ENCODE results near the gene TIGD4.

DNA sequence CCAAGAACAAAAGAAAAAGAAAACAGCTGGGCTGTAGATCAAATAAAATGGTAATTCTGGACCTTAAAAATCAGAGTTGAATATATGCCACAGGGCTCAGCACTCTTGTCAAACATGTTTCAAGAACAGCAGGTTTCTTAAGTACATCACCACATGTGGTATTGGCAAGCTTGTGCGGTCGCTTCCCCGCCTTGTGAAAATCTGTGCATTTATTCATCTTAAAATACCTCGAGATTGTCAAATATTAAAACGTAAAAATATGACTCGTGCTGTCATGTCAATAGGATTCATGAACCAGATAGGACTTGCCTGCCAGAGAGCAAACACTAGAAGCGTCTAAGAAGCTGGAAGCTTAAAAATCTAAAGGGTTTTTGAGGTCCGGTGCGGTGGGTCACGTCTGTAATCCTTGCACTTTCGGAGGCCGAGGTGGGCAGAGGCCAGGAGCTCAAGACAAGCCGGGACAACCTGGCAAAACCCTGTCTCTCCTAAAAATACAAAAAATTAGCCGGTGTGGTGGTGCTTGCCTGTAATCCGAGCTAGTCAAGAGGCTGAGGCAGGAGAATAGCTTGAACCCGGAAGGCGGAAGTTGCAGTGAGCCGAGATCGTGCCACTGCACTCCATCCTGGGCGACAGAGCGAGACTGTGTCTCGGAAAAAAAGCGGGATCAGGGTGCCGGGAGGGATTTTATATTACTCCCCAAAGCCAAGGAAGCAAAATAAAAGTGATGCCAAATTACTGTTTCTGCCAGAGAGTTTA, 59.6 kb downstream of the TIGD4 start:
- TF ChIP-seq, protein P1, sequence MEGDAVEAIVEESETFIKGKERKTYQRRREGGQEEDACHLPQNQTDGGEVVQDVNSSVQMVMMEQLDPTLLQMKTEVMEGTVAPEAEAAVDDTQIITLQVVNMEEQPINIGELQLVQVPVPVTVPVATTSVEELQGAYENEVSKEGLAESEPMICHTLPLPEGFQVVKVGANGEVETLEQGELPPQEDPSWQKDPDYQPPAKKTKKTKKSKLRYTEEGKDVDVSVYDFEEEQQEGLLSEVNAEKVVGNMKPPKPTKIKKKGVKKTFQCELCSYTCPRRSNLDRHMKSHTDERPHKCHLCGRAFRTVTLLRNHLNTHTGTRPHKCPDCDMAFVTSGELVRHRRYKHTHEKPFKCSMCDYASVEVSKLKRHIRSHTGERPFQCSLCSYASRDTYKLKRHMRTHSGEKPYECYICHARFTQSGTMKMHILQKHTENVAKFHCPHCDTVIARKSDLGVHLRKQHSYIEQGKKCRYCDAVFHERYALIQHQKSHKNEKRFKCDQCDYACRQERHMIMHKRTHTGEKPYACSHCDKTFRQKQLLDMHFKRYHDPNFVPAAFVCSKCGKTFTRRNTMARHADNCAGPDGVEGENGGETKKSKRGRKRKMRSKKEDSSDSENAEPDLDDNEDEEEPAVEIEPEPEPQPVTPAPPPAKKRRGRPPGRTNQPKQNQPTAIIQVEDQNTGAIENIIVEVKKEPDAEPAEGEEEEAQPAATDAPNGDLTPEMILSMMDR (IDR thresholded peaks at IDR 0.05): no peak
- no peak for TF ChIP-seq POLR2A (IDR thresholded peaks at IDR 0.05)

All from uterus (tissue), 2 donors.